GM21825 (cell line): ENCODE results near the gene TBC1D3D.
"Not testable (repeated sequence)": the region's sequence is repeated elsewhere in the genome, so short reads cannot be mapped to it uniquely, and the experiment has no call there.

Source experiments
- ATAC-seq: cut with Tn5 transposase; IDR thresholded peaks from one replicate; pipeline ENCODE4 v1.9.1; 2021; ENCODE audit warnings: mild to moderate bottlenecking, moderate library complexity; ENCODE audit not compliant: unreplicated experiment

The TBC1D3D gene

GRCh38 chr17:38003676-38004075 is at the start of gene TBC1D3D:
Gene TBC1D3D (plus strand): TSS chr17:38003976. CDS start chr17:38005561, 1,585 bp downstream.
- not testable (repeated sequence) for ATAC-seq

GRCh38 chr17:37988960-37989359 is 14.8 kb upstream of the TBC1D3D start, which contains the start of gene TBC1D3L:
Gene TBC1D3L (minus strand): TSS chr17:37989060. CDS start chr17:37987520, 1,540 bp downstream.
- not testable (repeated sequence) for ATAC-seq
